Measurements from ENCODE around the gene IQCM. TPM values are rescaled to one million over a fixed set of nuclear protein-coding genes. Genes with fewer than 3 reads are reported as not detected.

IQCM gene
- total RNA-seq, 4 donors from 2014 or later, result not detected

GRCh38 chr4:149716728-149717127, 98.9 kb downstream of the IQCM start:
- TF ChIP-seq, protein P1, sequence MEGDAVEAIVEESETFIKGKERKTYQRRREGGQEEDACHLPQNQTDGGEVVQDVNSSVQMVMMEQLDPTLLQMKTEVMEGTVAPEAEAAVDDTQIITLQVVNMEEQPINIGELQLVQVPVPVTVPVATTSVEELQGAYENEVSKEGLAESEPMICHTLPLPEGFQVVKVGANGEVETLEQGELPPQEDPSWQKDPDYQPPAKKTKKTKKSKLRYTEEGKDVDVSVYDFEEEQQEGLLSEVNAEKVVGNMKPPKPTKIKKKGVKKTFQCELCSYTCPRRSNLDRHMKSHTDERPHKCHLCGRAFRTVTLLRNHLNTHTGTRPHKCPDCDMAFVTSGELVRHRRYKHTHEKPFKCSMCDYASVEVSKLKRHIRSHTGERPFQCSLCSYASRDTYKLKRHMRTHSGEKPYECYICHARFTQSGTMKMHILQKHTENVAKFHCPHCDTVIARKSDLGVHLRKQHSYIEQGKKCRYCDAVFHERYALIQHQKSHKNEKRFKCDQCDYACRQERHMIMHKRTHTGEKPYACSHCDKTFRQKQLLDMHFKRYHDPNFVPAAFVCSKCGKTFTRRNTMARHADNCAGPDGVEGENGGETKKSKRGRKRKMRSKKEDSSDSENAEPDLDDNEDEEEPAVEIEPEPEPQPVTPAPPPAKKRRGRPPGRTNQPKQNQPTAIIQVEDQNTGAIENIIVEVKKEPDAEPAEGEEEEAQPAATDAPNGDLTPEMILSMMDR (IDR thresholded peaks at IDR 0.05; ENCODE audit: low read depth), result no peak

- TF ChIP-seq, protein P1 (IDR thresholded peaks at IDR 0.05; ENCODE audit: low read depth), result no peak
These were observed 99.6 kb downstream of the IQCM start for GRCh38 chr4:149715822-149716585.

GRCh38 chr4:149713031-149713430, 102.6 kb downstream of the IQCM start:
- TF ChIP-seq, protein P1 (IDR thresholded peaks at IDR 0.05; ENCODE audit: low read depth), result no peak

DNA sequence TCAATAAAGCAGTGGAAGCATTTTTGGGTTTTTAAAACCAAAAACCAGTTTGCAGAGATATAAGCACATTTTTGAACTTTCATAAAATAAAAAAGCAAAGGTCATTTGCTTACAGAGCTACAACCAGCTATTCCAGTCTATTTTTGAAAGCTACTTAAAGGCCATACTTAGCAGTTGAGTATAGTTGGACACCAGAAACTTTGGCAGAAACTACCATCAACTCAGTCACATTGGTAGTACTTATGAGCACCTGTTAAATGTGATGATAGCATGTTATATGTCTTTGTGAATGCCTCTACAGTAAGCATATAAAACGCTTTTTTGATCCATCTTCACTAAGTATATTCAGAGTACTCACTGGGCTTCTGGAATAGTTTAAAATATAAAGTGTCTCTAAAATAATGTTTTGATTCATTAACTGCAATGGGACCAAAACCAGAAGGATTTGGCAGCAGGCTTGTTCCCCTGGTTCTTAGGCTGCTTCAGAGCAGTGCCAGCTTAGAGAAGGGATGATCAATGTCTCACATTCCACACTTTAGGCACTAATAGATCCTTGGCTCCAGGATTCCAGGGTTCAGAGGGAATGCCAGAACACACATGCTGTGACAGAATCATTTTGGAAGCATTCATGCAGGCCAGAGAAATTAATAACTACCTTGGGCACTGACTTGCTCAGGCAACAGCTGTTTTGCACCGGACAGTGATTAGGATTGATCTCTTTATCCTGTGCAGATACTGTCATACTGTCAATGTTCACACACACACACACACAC, 103.9 kb downstream of the IQCM start:
- TF ChIP-seq, protein P1 (IDR thresholded peaks at IDR 0.05; ENCODE audit: low read depth), result no peak

DNA sequence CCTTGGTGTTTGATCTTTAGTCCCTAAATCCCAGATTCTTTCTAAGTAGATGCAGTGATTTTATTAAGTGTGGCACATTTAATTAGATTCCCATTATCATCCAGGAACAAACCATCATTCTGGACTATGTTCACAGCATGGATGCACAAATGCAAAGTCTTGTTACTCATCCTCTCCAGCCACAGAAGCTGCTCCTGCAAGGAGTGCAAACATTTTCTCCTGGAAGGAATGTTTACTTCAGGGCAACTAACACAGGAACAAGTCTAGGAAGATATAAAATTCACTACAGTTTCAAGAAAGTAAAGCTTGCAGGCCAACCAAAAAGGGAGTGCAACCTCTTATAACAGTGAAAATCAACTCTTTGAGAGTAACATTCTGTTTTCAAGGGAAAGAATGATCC, 106.0 kb downstream of the IQCM start:
- TF ChIP-seq, protein P1 (IDR thresholded peaks at IDR 0.05; ENCODE audit: low read depth), result no peak

GRCh38 chr4:149708513-149709130, 107.0 kb downstream of the IQCM start:
- TF ChIP-seq, protein P1 (IDR thresholded peaks at IDR 0.05; ENCODE audit: low read depth), result no peak

- TF ChIP-seq, protein P1 (IDR thresholded peaks at IDR 0.05; ENCODE audit: low read depth), result no peak
These were observed 107.8 kb downstream of the IQCM start for GRCh38 chr4:149707862-149708261.
